HG02840 (cell line): ENCODE data around the gene PLXNB2.

Source experiments
- ATAC-seq: cut with Tn5 transposase; IDR thresholded peaks from one replicate; pipeline ENCODE4 v1.9.1; 2021; ENCODE audit warnings: mild to moderate bottlenecking, moderate library complexity, moderate number of reproducible peaks; ENCODE audit not compliant: unreplicated experiment, low FRiP score

PLXNB2 gene

GRCh38 chr22:50269573-50269969, 37.9 kb downstream of the PLXNB2 start:
- ATAC-seq = no peak

- no peak for ATAC-seq
Observed at GRCh38 chr22:50268655-50269113, 38.8 kb downstream of the PLXNB2 start.

GRCh38 chr22:50267591-50268390, 39.7 kb downstream of the PLXNB2 start:
- ATAC-seq = no peak

DNA sequence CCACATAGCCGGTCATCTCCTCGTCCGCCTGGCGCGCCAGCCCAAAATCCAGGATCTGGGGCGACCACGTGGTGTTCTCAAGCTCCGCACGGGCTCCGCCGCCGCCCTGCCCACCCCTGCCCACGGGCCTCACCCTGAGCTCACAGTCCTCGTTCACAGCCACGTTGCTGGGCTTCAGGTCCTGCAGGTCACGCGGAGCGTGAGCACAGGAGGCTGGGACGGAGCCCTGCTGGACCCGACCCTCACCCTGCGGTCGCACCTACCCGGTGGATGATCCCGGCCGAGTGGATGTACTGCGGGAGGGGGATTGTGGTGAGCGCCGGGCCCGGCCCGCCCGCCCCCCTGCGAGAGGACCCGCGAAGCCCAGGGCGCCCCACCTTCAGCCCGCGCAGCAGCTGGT, 40.5 kb downstream of the PLXNB2 start:
- no peak for ATAC-seq

DNA sequence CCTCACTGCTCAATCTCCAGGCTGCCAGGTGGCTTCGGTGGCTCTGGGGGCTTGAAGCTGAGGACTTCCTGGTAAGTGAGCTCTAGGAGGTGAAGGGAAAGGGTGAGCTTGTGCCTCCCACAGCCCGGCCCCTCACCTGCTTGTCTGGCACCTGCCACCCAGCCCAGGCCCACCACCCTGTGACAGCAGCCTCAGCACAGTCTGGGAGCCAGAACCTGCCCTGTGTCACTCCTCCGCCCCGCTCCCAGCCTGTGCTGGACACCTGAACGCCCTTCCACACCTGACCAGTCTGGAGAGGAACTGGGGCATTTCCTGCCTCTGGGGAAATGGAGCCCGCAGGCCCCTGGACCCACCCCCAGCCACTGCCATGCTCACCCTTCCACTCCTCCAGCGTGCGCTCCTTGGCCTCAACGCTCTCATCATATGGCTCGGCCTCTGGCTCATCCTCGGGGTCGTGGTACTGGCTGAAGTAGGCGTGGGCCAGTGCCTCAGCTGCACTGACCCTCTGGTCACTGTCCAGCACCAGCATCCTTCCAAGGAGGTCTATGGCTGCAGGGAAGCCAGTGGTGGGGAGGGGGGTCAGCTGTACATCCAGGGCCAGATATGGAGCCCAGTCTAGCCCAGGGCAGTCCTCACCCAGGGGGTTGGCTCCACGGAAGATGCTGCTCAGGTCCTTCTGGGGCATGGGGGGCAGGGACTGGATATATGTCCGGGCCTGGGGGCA, 42.3 kb downstream of the PLXNB2 start:
- ATAC-seq = no peak

DNA sequence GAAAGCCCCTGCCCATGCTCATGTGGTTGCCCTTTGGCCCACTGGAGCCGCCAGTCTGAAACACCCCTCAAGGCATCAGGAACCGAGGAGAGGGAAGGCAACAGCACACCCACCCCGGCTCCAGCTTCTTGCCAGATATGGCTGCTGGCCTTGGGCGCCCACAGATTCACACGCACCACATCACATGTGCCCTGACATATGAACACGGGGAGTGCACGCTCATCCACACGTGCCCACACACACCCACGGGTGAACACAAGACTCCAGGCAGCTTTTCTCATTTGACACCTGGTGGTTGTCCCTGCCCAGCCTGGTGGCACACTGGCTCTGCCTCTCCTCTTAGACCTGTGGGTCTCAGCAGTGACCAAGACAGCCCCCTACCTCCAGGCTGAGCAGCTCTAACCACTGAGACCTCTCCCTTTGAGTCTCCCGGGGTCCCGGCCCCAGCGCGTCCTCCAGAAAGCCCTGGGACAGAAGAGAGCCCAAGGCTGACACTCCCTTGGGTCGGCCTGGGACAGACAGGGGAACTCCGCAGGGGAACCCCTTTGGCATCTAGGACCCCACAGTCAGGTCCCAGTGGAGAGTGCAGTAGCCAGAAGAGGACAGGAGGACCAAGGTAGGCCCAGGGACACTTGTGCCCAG, 43.2 kb downstream of the PLXNB2 start:
- no peak for ATAC-seq

- no peak for ATAC-seq
Observed at GRCh38 chr22:50262973-50263617, 44.4 kb downstream of the PLXNB2 start.

DNA sequence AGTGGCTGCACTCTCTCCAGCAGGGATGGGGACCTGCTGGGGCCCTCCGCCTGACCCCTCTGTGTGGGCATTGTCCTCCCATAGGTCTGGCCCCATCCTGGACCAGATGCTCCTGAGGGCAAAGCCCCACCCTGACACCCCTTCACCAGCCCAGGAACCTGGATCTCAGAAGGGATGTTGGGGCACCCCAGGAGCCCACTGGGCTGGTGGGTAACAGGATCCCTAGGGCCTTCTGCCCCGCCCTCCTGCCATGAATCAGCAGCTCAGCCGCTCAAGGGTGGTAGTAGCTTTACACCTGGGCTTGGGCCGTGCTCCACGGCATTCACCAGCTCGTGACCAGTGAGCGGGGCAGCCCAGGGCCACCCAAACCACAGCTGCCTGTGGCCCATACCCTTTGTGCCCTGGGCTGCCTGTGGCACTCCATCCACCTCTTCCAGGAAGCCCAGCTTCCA, 45.0 kb downstream of the PLXNB2 start:
- no peak for ATAC-seq

DNA sequence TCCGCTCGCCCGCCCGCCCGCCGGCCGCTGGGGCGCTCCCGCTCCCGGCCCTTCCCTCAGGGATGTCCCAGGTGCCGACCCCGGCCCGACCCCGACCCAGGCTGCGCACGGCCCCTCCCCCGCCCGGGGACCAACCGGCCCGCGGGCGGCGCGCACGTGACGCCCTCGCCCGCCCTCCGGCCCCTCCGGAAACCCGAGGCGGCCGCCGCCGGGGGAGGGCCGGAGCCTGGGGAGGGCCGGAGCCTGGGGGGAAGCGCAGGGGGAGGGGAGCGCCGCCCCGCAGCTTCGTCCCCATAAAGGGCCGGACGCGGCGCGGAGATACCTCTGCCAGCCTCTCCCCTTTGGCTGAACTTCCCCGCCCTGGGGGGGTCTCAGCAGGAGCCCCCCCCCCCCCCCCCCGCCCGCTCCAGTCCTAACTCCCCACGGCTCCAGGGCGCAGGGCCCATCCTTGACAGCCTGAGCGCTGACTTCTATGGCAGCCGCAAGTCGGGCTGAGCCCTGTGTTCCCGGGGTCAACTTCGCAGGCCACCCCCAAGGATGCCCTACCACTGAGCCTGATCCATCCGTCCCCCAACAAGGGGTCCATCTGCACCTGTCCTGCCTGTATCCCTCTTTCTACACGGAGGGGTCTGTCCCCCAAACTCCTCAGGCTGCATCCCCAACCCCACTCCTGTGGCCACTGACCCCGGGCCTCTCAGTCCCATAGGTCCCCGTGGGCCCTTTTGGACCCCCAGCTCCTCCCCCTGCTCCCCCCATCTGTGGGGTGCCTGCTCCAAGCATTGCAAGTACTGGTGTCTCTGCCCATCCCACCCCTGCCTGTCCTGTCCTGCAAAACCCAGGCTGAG, 45.6 kb downstream of the PLXNB2 start, which contains the start of gene MAPK12:
Gene MAPK12, minus strand, starts transcription at position 69 of the 845 bp plus-strand sequence. CDS start 174 bp downstream, outside the sequence.
- ATAC-seq = peak; percentile 57

- peak; percentile 27 for ATAC-seq
Observed at GRCh38 chr22:50260801-50261614, 46.4 kb downstream of the PLXNB2 start.

DNA sequence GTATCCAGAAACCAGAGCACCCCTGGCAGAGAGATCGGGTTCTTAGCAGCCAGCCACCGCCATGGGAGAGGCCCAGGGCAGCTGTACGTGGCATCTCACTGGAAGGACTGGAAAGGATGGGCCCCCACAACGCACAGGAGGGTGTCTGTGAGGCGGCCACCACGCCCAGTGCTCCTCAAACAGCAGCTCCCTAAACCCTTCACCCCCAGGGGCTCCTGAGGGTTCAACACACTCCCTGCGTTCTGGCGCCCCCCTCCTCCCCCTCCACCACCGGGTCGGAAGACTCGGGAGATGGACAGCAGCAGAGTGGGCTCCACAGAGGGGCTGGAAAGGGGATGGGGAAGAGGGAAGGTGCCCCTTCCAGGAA, 47.0 kb downstream of the PLXNB2 start:
- no peak for ATAC-seq

DNA sequence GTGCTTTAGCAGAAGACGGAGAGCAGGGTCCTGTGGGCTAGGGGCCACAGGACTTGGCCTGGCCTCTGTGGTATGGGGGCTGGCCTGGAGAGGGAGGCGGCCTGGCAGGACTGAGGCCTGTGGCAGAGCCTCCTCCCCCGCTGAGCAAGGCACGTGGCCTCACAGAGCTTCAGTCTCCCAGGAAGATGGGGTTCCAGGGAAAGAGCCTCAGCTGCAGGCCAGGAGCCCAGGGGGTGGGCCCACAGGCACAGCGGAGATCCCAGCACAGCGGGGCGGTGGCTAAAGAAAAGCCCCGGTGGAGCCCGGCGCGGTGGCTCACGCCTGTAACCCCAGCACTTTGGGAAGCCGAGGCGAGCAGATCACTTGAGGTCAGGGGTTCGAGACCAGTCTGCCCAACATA, 48.1 kb downstream of the PLXNB2 start:
- ATAC-seq = no peak

DNA sequence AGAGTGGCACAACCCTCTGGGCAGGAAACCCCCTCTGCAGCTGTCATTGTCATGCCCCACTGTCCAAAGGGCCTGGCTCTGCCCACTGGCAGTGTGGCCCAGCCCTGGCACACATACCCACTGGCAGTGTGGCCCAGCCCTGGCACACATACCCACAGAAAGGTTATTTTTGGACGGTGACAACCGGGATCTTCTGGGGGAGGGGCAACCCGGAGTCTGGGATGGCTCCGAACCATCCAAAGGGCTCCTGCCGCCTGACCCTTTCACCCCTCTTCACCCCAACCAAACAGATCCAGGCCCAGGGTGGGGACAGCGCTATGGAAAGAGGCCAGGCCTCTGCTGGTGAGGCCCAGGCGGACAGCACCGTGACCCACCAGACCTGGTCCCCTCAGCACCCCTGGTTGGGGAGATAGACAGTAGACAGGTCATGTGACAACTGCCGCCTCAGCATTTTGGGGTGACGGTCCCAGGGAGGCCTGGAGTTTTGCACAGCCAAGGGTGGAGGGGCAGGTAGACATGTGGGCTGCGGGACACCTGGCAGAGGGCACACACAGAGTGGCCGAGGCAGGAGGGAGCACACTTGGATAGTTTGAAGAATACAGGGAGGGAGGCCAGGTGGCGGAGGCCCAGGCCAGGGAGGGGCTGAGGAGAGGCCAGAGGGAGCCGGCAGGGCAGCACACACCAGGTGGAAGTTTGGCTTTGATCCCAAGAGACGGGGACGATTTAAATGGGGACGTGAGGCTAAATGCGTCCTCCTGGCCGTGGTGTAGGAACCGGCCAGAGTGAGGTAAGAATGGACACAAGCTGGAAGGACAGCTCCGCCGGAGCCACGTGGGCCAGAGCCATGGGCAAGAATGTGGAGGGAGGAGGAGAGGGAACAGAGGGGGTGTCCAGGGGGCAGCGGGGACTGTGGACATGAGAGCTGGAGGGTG, 48.8 kb downstream of the PLXNB2 start:
- ATAC-seq = no peak

GRCh38 chr22:50257451-50258360, 49.7 kb downstream of the PLXNB2 start:
- ATAC-seq = no peak

- ATAC-seq = no peak
Observed at GRCh38 chr22:50257041-50257440, 50.4 kb downstream of the PLXNB2 start.

DNA sequence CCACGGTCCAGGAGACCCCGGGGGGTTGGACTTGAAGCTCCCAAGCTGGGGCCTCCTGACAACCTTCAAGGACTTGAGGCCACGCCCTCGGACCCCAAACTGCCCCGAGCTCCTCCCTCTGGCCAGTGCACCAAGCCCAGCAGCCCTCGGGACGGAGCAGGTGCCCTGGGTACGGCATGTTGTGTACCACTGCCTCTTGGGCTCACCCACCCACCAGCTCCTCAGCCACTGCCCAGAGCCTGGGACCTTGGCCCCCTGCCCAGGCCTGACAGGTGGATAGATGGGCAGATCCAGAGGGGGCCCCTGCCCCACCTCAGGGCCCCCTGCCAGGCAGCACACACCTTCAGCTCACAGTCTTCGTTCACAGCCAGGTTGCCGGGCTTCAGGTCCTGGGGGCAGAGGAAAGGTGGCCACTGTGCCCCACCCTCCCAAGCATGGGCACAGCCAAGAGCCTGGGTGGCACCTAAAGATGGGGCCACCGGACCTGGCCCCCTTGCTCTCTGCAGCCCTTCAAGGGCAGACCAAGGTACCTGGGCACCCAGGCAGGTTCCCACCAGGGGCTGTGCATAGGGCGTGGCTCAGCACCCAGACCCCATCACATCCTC, 51.1 kb downstream of the PLXNB2 start:
- ATAC-seq = no peak
